Vagina (tissue), 2 donors: Measurements from ENCODE around the gene ZNF316. TPM values are rescaled to one million over a fixed set of nuclear protein-coding genes. Genes with fewer than 3 reads are reported as not detected.
A peak's percentile ranks its signal among the peaks of the same experiment; 100 is the strongest.

Experiments used
- DNase-seq, 2 donors: peaks; one replicate each; pipeline ENCODE4 v3.0.0-alpha.2; 2017; ENCODE audit errors: extremely low spot score in 2 of 2
- H3K27ac ChIP-seq: fragments of 200-600 bp; sonication (generic); one replicate; pipeline ENCODE4 v1.5.1; 2019
- H3K27me3 ChIP-seq: fragments of 200-600 bp; sonication (generic); one replicate; pipeline ENCODE4 v1.5.1; 2019
- H3K36me3 ChIP-seq, 2 donors: fragments of 200-600 bp; sonication (generic); one replicate each; pipeline ENCODE4 v1.5.1; 2017 to 2019
- H3K4me1 ChIP-seq: fragments of 200-600 bp; sonication (generic); one replicate; pipeline ENCODE4 v1.5.1; 2019
- H3K4me3 ChIP-seq, 2 donors: fragments of 200-600 bp; sonication (generic); 1 replicate in 1 of 2; 2 replicates in 1 of 2; pipeline ENCODE4 v1.5.1; 2016 to 2019
- H3K9me3 ChIP-seq: fragments of 200-600 bp; sonication (generic); one replicate; pipeline ENCODE4 v1.5.1; 2019
- CTCF ChIP-seq, 3 experiments: fragments of 450-650 bp in 2 of 3; fragments of 200-600 bp in 1 of 3; sonication (generic) in 1 of 3; IDR thresholded peaks; one replicate each; pipeline ENCODE4 v1.5.1; 2017 to 2019; ENCODE audit warnings: antibody characterized with exemption in 3 of 3, mild to moderate bottlenecking in 2 of 3, moderate library complexity in 2 of 3
- POLR2A ChIP-seq, 2 donors: fragments of 450-650 bp; IDR thresholded peaks; one replicate each; pipeline ENCODE4 v1.6.1; 2017; ENCODE audit warnings: antibody characterized with exemption in 2 of 2, mild to moderate bottlenecking in 2 of 2, moderate library complexity in 2 of 2
- POLR2AphosphoS5 ChIP-seq, 2 donors: sonication (generic); formaldehyde crosslinking; IDR thresholded peaks; one replicate each; pipeline ENCODE4 v1.9.0; 2017; ENCODE audit warnings: antibody characterized with exemption in 2 of 2, mild to moderate bottlenecking in 2 of 2, low read depth in 1 of 2; ENCODE audit not compliant: insufficient read depth in 1 of 2
- intact Hi-C: fragments of 100-400 bp; cut with DNase I; formaldehyde crosslinking; loops from one replicate; pipeline ENCODE4 v1.15.1; 2023
- total RNA-seq: library from RNA; depleted of rRNA; stranded (reverse); fragments of >200 nt; gene quantifications from one replicate; pipeline ENCODE4 v1.2.3, GENCODE V29; 2016

The ZNF316 gene
- total RNA-seq, 1 donor from 2014 or later, result 25.5 TPM

- intact Hi-C loops, result no loop called here
- peak overlapping the region; percentile 68 to 72 for H3K4me3 ChIP-seq
- no peaks in the 10 kb centered on the region for H3K9me3 ChIP-seq
- TF ChIP-seq POLR2AphosphoS5 (IDR thresholded peaks at IDR 0.05; ENCODE audit: insufficient read depth in 1 of 2, low read depth in 1 of 2) (peak in 1 of 2 donors; percentile 12), POLR2A (IDR thresholded peaks at IDR 0.05) (no peak), CTCF (IDR thresholded peaks at IDR 0.05) (no peak)
- no peak for DNase-seq
- peaks cover 26% of the 10 kb centered on the region for H3K4me1 ChIP-seq
- H3K36me3 ChIP-seq, result no peaks in the 10 kb centered on the region
- H3K27me3 ChIP-seq, result no peaks in the 10 kb centered on the region
- H3K27ac ChIP-seq, result peak overlapping the region; percentile 27
Observed at GRCh38 chr7:6615723-6616555, 21.2 kb upstream of the ZNF316 start.

GRCh38 chr7:6616854-6617643 is 20.1 kb upstream of the ZNF316 start:
- DNase-seq, result no peak
- H3K27ac ChIP-seq, result no peak overlapping the region
- no peaks in the 10 kb centered on the region for H3K9me3 ChIP-seq
- H3K27me3 ChIP-seq, result no peaks in the 10 kb centered on the region
- peaks cover 0 to 8% of the 10 kb centered on the region in 2 donors for H3K36me3 ChIP-seq
- intact Hi-C loops, result no loop called here
- TF ChIP-seq POLR2AphosphoS5 (IDR thresholded peaks at IDR 0.05; ENCODE audit: insufficient read depth in 1 of 2, low read depth in 1 of 2) (no peak), CTCF (IDR thresholded peaks at IDR 0.05) (no peak), POLR2A (IDR thresholded peaks at IDR 0.05) (no peak)
- H3K4me3 ChIP-seq, result no peak overlapping the region
- peaks cover 26% of the 10 kb centered on the region for H3K4me1 ChIP-seq

- no peaks in the 10 kb centered on the region for H3K27me3 ChIP-seq
- peaks cover 26% of the 10 kb centered on the region for H3K4me1 ChIP-seq
- peaks cover 0 to 8% of the 10 kb centered on the region in 2 donors for H3K36me3 ChIP-seq
- no peak for DNase-seq
- no peaks in the 10 kb centered on the region for H3K9me3 ChIP-seq
- no peak overlapping the region for H3K27ac ChIP-seq
- H3K4me3 ChIP-seq, result no peak overlapping the region
- TF ChIP-seq CTCF (IDR thresholded peaks at IDR 0.05) (no peak), POLR2A (IDR thresholded peaks at IDR 0.05) (no peak), POLR2AphosphoS5 (IDR thresholded peaks at IDR 0.05; ENCODE audit: insufficient read depth in 1 of 2, low read depth in 1 of 2) (no peak)
- intact Hi-C loops, result no loop called here
Observed at GRCh38 chr7:6618621-6619020, 18.5 kb upstream of the ZNF316 start.

- intact Hi-C loops, result no loop called here
- peaks cover 20% of the 10 kb centered on the region for H3K4me1 ChIP-seq
- DNase-seq, result no peak
- H3K9me3 ChIP-seq, result no peaks in the 10 kb centered on the region
- H3K27me3 ChIP-seq, result no peaks in the 10 kb centered on the region
- no peak for TF ChIP-seq POLR2A (IDR thresholded peaks at IDR 0.05)
- TF ChIP-seq POLR2AphosphoS5 (IDR thresholded peaks at IDR 0.05; ENCODE audit: insufficient read depth in 1 of 2, low read depth in 1 of 2), result no peak
- no peak for TF ChIP-seq CTCF (IDR thresholded peaks at IDR 0.05)
- no peak overlapping the region for H3K4me3 ChIP-seq
- H3K36me3 ChIP-seq, result peaks cover 0 to 8% of the 10 kb centered on the region in 2 donors
- H3K27ac ChIP-seq, result no peak overlapping the region
Observed at GRCh38 chr7:6619961-6620360, 17.2 kb upstream of the ZNF316 start.
